Sigmoid colon (tissue), 7 donors: ENCODE measurements around the gene FRAS1. TPM values are rescaled to one million over a fixed set of nuclear protein-coding genes. Genes with fewer than 3 reads are reported as not detected.
"Not testable (repeated sequence)": the region's sequence is repeated elsewhere in the genome, so short reads cannot be mapped to it uniquely, and the experiment has no call there.

Experiments
- DNase-seq: peaks from one replicate; pipeline ENCODE4 v3.0.0-alpha.2; 2019
- H3K27ac ChIP-seq, 4 donors: fragments of 200-600 bp; sonication (generic); one replicate each; pipeline ENCODE4 v1.5.1; 2016 to 2019; ENCODE audit warnings: mild to moderate bottlenecking in 1 of 4
- H3K27me3 ChIP-seq, 3 donors: fragments of 200-600 bp; sonication (generic); one replicate each; pipeline ENCODE4 v1.5.1; 2019; ENCODE audit warnings: mild to moderate bottlenecking in 1 of 3
- H3K36me3 ChIP-seq, 4 donors: fragments of 200-600 bp; sonication (generic); one replicate each; pipeline ENCODE4 v1.5.1; 2016 to 2019
- H3K4me1 ChIP-seq, 4 donors: fragments of 200-600 bp; sonication (generic); one replicate each; pipeline ENCODE4 v1.5.1; 2017 to 2019
- H3K4me3 ChIP-seq, 4 donors: fragments of 200-600 bp; sonication (generic); one replicate each; pipeline ENCODE4 v1.5.1; 2017 to 2019; ENCODE audit warnings: mild to moderate bottlenecking in 2 of 4, moderate library complexity in 1 of 4
- H3K9me3 ChIP-seq, 4 donors: fragments of 200-600 bp in 3 of 4; sonication (generic) in 3 of 4; one replicate each; pipeline versions ENCODE4 v1.5.1 to v1.6.1; 2013 to 2019
- EP300 ChIP-seq, 4 donors: sonication (generic); formaldehyde crosslinking; IDR thresholded peaks; one replicate each; pipeline ENCODE4 v1.6.1; 2017; ENCODE audit warnings: antibody characterized with exemption in 4 of 4
- POLR2A ChIP-seq, 2 donors: fragments of 450-650 bp; IDR thresholded peaks; one replicate each; pipeline ENCODE4 v1.6.1; 2016; ENCODE audit warnings: antibody characterized with exemption in 2 of 2, mild to moderate bottlenecking in 2 of 2, moderate library complexity in 2 of 2
- POLR2AphosphoS5 ChIP-seq, 4 donors: sonication (generic); formaldehyde crosslinking; IDR thresholded peaks; one replicate each; pipeline ENCODE4 v1.6.1; 2017; ENCODE audit warnings: antibody characterized with exemption in 4 of 4
- WGBS, 2 donors: extraction: QIAGEN DNeasy Blood & Tissue Kit; methylation state at CpG; one replicate each; pipeline ENCODE4 v1.1.7; 2013; 5-methylcytosine and 5-hydroxymethylcytosine counted together
- intact Hi-C: fragments of 100-400 bp; cut with DNase I; formaldehyde crosslinking; loops from one replicate; pipeline ENCODE4 v1.15.1; 2023
- polyA plus RNA-seq, 3 donors: library from polyadenylated mRNA; stranded (reverse); fragments of 200-250 nt; gene quantifications; one replicate each; pipeline ENCODE4 v1.2.3, GENCODE V29; 2013
- total RNA-seq, 4 donors: library from RNA; depleted of rRNA; stranded (reverse); fragments of >200 nt; gene quantifications; one replicate each; pipeline ENCODE4 v1.1.0, GENCODE V29; 2016
- TF ChIP-seq, protein P1 (sequence below), 4 experiments: fragments of 450-650 bp in 3 of 4; fragments of 200-600 bp in 1 of 4; IDR thresholded peaks; one replicate each; pipeline ENCODE4 v1.5.1; 2016 to 2019; ENCODE audit warnings: antibody characterized with exemption in 4 of 4, mild to moderate bottlenecking in 3 of 4, moderate library complexity in 2 of 4
- donor health status: healthy with polysubstance abuse.
- donor health status: Bipolar disorder and iron deficiency.
- donor health status: healthy.

Gene FRAS1
- total and polyA plus RNA-seq, 7 donors, result under 0.01 to 22.4 (median 7.4) TPM; not detected in 1

DNA sequence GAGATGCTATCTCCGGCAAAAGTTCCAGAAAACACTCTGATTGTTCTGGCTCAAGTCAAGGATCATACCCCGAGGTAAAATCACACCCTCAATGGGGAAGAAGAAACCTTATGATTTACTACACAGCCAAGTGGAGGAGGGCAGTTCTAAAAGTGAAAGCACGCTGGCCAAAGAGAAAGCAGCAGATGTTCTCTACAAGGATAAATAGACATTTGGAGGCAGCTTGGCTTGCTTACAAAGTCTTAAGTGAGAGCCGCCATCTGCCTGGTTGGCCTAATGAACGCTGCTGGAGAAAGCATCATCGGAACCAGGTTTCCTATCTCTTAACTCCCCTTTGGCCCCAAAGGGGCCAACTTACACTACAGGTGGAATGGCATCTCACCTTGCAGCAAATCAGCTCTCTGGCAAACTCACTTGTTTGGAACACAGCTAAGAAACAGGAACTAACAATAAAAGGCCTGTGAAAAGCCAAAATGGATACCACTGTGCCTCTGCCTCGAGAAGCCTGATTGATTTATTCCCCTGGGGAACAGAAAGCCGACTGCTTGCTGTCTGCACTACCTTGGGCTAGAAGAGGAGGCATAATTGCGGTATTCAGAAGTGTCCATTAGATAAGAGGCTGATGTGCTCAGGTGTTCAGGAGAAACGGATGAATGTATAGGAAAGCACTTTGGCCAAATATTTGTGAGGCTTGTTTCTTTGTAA lies 22.8 kb downstream of the FRAS1 start:
- no peak overlapping the region for H3K27ac ChIP-seq

DNA sequence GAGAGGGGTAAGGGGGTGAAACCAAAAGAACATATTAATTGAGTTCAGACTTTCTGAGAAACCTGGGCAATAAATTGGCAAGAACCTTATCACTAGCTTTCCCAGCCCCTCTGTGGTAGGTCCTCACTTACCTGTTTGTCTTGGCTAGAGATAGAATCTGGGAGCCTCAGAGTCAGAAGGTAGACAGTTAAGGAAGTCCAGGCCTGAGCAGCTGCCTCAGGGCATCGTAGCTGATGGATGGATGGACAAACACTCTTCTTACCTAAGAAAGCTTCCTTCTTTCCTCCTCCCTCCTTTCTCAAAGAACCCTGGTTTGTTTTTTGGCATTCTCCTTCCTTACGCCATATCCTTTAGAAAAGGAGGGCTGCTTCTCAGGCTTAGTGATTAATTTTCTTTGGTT lies 24.4 kb downstream of the FRAS1 start:
- H3K36me3 ChIP-seq, result no peaks in the 10 kb centered on the region
- intact Hi-C loops, result no loop called here
- no peak for DNase-seq
- H3K4me3 ChIP-seq, result no peak overlapping the region
- no peak overlapping the region for H3K27ac ChIP-seq
- no peak for TF ChIP-seq POLR2A (IDR thresholded peaks at IDR 0.05)
- no peak for TF ChIP-seq EP300 (IDR thresholded peaks at IDR 0.05)
- TF ChIP-seq, protein P1, sequence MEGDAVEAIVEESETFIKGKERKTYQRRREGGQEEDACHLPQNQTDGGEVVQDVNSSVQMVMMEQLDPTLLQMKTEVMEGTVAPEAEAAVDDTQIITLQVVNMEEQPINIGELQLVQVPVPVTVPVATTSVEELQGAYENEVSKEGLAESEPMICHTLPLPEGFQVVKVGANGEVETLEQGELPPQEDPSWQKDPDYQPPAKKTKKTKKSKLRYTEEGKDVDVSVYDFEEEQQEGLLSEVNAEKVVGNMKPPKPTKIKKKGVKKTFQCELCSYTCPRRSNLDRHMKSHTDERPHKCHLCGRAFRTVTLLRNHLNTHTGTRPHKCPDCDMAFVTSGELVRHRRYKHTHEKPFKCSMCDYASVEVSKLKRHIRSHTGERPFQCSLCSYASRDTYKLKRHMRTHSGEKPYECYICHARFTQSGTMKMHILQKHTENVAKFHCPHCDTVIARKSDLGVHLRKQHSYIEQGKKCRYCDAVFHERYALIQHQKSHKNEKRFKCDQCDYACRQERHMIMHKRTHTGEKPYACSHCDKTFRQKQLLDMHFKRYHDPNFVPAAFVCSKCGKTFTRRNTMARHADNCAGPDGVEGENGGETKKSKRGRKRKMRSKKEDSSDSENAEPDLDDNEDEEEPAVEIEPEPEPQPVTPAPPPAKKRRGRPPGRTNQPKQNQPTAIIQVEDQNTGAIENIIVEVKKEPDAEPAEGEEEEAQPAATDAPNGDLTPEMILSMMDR (IDR thresholded peaks at IDR 0.05), result no peak
- TF ChIP-seq POLR2AphosphoS5 (IDR thresholded peaks at IDR 0.05), result no peak
- H3K4me1 ChIP-seq, result no peaks in the 10 kb centered on the region
- H3K9me3 ChIP-seq, result no peaks in the 10 kb centered on the region
- no peaks in the 10 kb centered on the region for H3K27me3 ChIP-seq
- 87 to 92% methylated on average over 2 of the region's 2 CpGs for WGBS, 2 donors

More for the DNA sequence above, 22.8 kb downstream of the FRAS1 start:
- H3K36me3 ChIP-seq, result no peaks in the 10 kb centered on the region
- no peaks in the 10 kb centered on the region for H3K27me3 ChIP-seq
- no peaks in the 10 kb centered on the region for H3K9me3 ChIP-seq
- no peak for TF ChIP-seq EP300 (IDR thresholded peaks at IDR 0.05)
- TF ChIP-seq POLR2AphosphoS5 (IDR thresholded peaks at IDR 0.05), result no peak
- TF ChIP-seq POLR2A (IDR thresholded peaks at IDR 0.05), result no peak
- TF ChIP-seq, protein P1 (IDR thresholded peaks at IDR 0.05), result no peak
- intact Hi-C loops, result no loop called here
- H3K4me1 ChIP-seq, result no peaks in the 10 kb centered on the region
- 67% methylated on average over 10 of the region's 10 CpGs for WGBS, 2 donors
- no peak overlapping the region for H3K4me3 ChIP-seq
- DNase-seq, result no peak

DNA sequence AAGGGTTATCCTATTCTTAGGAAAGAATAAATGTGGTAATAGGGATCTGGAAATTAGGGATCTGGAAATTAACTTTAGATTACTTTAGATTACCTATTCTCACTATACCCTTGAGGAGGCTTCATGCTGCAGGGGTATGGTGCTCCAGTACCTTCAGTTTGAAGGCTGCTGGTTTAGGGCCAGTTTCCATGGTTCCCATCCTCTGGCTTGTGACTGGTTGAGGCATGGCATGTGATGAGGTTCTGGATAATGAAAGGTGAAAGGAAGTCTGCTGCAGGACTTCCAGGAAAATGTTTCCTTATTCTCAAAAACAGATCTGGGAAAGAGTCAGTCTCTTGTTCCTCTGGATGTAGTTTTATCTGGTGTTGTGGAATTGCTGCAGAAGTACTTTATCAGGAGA lies 25.9 kb downstream of the FRAS1 start:
- Histone ChIP-seq H3K9me3 (no peaks in the 10 kb centered on the region), H3K4me3 (no peak overlapping the region), H3K4me1 (no peaks in the 10 kb centered on the region), H3K27me3 (no peaks in the 10 kb centered on the region), H3K36me3 (no peaks in the 10 kb centered on the region), H3K27ac (no peak overlapping the region)
- intact Hi-C loops, result no loop called here
- TF ChIP-seq POLR2A (IDR thresholded peaks at IDR 0.05) (no peak), EP300 (IDR thresholded peaks at IDR 0.05) (no peak), POLR2AphosphoS5 (IDR thresholded peaks at IDR 0.05) (no peak)
- TF ChIP-seq, protein P1 (IDR thresholded peaks at IDR 0.05), result no peak
- no peak for DNase-seq

DNA sequence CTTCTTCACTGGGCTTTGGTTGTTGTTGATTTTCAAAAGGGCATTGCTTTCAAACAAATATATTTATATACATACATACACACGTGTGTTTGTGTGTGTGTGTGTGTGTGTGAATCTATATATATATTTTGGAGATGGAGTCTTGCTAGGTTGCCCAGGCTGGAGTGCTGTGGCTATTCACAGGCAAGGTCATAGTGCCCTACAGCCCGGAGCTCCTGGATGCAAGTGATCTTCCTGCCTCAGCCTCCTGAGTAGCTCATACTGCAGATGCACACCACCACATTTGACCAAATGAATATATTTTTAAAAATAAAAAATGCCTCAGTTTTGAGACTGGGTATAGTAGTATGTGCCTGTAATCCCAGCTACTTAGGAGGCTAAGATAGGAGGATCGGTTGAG lies 34.4 kb downstream of the FRAS1 start:
- H3K36me3 ChIP-seq, result no peaks in the 10 kb centered on the region
- no peak overlapping the region for H3K4me3 ChIP-seq
- intact Hi-C loops, result no loop called here
- H3K27me3 ChIP-seq, result no peaks in the 10 kb centered on the region
- H3K9me3 ChIP-seq, result no peaks in the 10 kb centered on the region
- WGBS, 2 donors, result 89% methylated on average over 3 of the region's 3 CpGs
- peaks cover 0 to 10% (median 4%) of the 10 kb centered on the region in 4 donors for H3K4me1 ChIP-seq
- no peak overlapping the region for H3K27ac ChIP-seq
- TF ChIP-seq EP300 (IDR thresholded peaks at IDR 0.05) (no peak), POLR2AphosphoS5 (IDR thresholded peaks at IDR 0.05) (no peak), POLR2A (IDR thresholded peaks at IDR 0.05) (no peak)
- TF ChIP-seq, protein P1 (IDR thresholded peaks at IDR 0.05), result no peak
- DNase-seq, result no peak

GRCh38 chr4:78092350-78092749 lies 35.2 kb downstream of the FRAS1 start:
- H3K4me3 ChIP-seq, H3K27ac ChIP-seq, H3K4me1 ChIP-seq, H3K36me3 ChIP-seq, DNase-seq, intact Hi-C loops, H3K27me3 ChIP-seq, H3K9me3 ChIP-seq: not testable (repeated sequence)
- WGBS, 2 donors, result 86 to 88% methylated on average over 5 of the region's 5 CpGs
